ENCODE results near the gene HNRNPH1. TPM values are rescaled to one million over a fixed set of nuclear protein-coding genes. Genes with fewer than 3 reads are reported as not detected.

The HNRNPH1 gene
- total RNA-seq, 4 donors from 2014 or later: 237 to 1,003 (median 495) TPM

DNA sequence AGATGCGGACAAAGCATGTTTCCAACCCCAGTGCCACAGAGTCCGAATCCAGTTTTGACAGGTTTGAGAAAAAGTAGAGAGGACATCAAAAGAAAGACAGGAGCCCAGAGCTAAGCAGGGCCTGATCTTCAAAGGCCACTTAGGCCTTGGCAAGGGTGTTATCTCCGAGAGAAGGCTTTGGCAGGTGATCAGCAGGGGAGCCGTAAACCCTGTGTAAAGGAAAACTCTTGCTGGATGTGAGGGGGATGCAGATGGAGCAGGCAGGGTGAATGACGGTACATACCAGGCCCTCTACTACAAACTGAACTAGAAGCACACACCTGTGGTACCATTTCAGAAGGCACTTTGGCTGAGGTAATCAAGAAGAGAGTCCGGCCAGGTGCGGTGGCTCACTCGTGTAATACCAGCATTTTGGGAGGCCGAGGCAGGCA lies 1.4 kb upstream of the HNRNPH1 start:
- H3K4me1 ChIP-seq: peaks cover 11 to 17% of the 10 kb centered on the region in 2 donors
- TF ChIP-seq, protein P1, sequence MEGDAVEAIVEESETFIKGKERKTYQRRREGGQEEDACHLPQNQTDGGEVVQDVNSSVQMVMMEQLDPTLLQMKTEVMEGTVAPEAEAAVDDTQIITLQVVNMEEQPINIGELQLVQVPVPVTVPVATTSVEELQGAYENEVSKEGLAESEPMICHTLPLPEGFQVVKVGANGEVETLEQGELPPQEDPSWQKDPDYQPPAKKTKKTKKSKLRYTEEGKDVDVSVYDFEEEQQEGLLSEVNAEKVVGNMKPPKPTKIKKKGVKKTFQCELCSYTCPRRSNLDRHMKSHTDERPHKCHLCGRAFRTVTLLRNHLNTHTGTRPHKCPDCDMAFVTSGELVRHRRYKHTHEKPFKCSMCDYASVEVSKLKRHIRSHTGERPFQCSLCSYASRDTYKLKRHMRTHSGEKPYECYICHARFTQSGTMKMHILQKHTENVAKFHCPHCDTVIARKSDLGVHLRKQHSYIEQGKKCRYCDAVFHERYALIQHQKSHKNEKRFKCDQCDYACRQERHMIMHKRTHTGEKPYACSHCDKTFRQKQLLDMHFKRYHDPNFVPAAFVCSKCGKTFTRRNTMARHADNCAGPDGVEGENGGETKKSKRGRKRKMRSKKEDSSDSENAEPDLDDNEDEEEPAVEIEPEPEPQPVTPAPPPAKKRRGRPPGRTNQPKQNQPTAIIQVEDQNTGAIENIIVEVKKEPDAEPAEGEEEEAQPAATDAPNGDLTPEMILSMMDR (IDR thresholded peaks at IDR 0.05): no peak
- TF ChIP-seq POLR2A (IDR thresholded peaks at IDR 0.05): no peak
- H3K4me3 ChIP-seq: no peak overlapping the region
- peak overlapping the region; percentile 97 to 100 for H3K27ac ChIP-seq
- H3K9me3 ChIP-seq: no peaks in the 10 kb centered on the region
- intact Hi-C loops (cut with DNase I; ENCODE audit: low total_unique reads): no loop called here
- no peaks in the 10 kb centered on the region for H3K27me3 ChIP-seq
- no peak for DNase-seq
- no peaks in the 10 kb centered on the region for H3K36me3 ChIP-seq

DNA sequence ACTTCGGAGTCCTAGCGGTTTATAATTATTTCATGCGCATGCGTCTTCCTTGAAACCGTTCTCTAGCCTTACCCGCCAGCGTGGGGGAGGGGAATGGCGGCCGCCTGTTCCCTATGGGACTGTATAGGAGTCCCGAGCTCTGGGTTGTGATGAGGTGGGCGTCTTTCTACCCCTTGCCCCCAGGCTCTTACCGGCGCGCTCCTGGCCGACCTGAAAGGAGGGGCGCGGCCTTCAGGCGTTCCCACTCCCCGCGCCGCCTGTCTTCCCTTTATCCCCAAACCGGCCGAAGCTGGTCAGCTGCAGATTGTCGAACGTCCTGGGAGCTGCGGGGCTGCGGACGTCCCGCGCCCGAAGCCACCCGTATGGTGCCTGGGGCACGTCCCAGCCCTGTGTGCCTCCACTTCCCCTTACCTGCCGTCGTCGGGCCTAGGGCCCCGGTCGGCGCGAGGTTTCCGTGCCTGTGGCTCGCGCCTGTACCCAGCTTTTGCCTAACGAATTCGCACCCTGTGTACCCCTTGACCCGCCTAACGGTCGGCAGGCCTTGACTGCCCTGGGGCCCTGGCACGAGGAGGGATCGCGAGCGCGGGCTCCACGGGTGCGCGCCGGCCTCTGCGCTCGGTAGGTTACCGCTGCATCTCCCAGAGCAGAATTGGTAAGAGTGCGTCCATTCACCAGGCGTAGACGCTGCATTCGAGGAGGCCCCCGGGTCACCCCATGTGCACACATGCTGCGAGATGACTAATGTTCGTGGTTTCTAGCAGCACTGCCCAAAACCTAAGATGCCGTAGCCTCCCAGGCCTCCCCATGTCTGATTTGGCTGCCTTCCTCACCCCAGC lies 653 bp upstream of the HNRNPH1 start:
- H3K4me3 ChIP-seq: peak overlapping the region; percentile 73 to 94
- H3K9me3 ChIP-seq: no peaks in the 10 kb centered on the region
- H3K4me1 ChIP-seq: peaks cover 11 to 24% of the 10 kb centered on the region in 2 donors
- intact Hi-C loops (cut with DNase I; ENCODE audit: low total_unique reads): no loop called here
- no peaks in the 10 kb centered on the region for H3K36me3 ChIP-seq
- H3K27me3 ChIP-seq: no peaks in the 10 kb centered on the region
- TF ChIP-seq, protein P1 (IDR thresholded peaks at IDR 0.05): peak in 1 of 4 experiments; percentile 27
- no peak for TF ChIP-seq POLR2A (IDR thresholded peaks at IDR 0.05)
- H3K27ac ChIP-seq: peak overlapping the region; percentile 97 to 100
- peak; percentile 44 to 60 for DNase-seq

DNA sequence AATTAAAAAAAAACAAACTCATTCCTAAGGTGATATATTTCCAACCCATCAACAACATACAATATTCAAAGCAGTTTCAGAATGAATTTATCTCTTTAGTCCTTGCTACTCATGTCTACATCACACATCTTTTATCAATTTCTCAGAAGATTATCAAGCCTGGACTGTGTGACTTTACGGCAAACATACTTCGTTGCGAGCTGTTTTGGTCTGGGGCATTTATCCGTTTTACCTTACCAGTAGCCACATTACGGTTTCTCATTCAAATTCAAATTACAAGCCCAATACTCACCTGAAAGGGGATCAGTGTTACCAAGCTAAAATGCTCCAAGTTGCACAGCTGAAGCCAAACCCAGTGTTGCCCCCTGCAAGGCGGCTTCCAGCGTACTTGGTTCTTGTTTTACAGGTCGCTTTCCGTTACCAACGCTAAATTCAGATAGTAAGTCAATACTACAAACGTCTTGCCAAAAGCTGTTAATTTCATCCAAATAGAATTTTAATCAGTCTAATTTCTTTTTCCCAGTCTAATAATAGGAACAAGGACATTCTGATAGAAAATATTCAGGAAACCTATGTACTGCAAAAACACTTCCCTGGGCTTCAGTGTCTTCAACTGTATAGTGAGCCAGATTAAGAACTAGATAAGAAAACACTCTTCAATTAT lies 1.8 kb downstream of the HNRNPH1 start:
- Histone ChIP-seq H3K9me3 (no peaks in the 10 kb centered on the region), H3K4me1 (peaks cover 20 to 24% of the 10 kb centered on the region in 2 donors), H3K27ac (peak overlapping the region; percentile 85 to 100), H3K4me3 (peak overlapping the region; percentile 78 to 94), H3K27me3 (no peaks in the 10 kb centered on the region), H3K36me3 (no peaks in the 10 kb centered on the region)
- TF ChIP-seq, protein P1 (IDR thresholded peaks at IDR 0.05): no peak
- TF ChIP-seq POLR2A (IDR thresholded peaks at IDR 0.05): no peak
- no peak for DNase-seq
- intact Hi-C loops (cut with DNase I; ENCODE audit: low total_unique reads): no loop called here

DNA sequence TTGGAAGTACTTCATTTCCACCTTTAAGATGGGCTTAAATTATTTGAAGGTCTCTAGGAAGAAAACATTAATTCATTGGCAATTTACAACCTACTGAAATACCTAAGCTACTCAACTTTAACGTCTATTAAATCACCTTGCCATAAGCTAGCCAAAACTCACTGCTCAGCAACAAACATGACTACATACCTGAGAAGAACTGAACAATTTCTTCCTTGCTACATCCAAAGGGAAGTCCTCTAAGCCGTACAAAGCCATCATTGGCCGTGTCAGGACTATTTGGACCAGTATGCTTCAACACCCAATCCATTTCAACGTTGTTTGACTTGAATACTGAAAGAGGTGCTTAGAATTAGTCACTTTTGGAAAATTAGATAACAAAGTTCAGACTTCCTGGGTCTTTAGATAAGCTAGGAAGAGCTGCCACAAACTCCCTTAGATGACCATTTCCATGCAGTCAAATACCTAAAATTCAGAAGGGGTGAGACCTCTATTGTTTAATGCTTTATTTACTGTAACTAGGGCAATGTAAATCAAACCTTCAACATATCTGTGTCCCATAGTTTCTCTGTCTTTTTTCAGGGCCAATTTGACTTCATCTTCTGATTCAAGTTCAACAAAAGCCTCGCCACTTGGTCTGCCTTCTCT lies 2.6 kb downstream of the HNRNPH1 start:
- Histone ChIP-seq H3K27ac (peak overlapping the region; percentile 85 to 100), H3K9me3 (no peaks in the 10 kb centered on the region), H3K4me3 (peak overlapping the region in 1 of 2 donors; percentile 15), H3K36me3 (no peaks in the 10 kb centered on the region), H3K27me3 (no peaks in the 10 kb centered on the region), H3K4me1 (peaks cover 20 to 24% of the 10 kb centered on the region in 2 donors)
- no peak for TF ChIP-seq POLR2A (IDR thresholded peaks at IDR 0.05)
- TF ChIP-seq, protein P1 (IDR thresholded peaks at IDR 0.05): no peak
- no peak for DNase-seq
- intact Hi-C loops (cut with DNase I; ENCODE audit: low total_unique reads): no loop called here
